ENCODE measurements around the gene EPHA6. TPM values are rescaled to one million over a fixed set of nuclear protein-coding genes. Genes with fewer than 3 reads are reported as not detected.

The EPHA6 gene
- total and polyA plus RNA-seq, 2 donors (not counting 1 experiment from before 2014, with no cell fraction given) = not detected

GRCh38 chr3:97230486-97230885 lies 416.1 kb downstream of the EPHA6 start:
- no peak overlapping the region for H3K4me3 ChIP-seq (ENCODE audit: control extremely low read depth in 1 of 5, extremely low read depth in 1 of 5, insufficient read depth in 1 of 5, low read depth in 2 of 5, low read length in 4 of 5)
- CTCF ChIA-PET = no interaction called here
- no CpG with 5 or more reads among the region's 3 CpGs for WGBS (ENCODE audit: insufficient coverage)
- H3K4me2 ChIP-seq (replicated peaks; ENCODE audit: low read depth, low read length, poor library complexity, severe bottlenecking) = no peak overlapping the region
- H4K20me1 ChIP-seq (ENCODE audit: control insufficient read depth, insufficient read depth, low read length, poor library complexity, severe bottlenecking) = no peaks in the 10 kb centered on the region
- H3K4me1 ChIP-seq (ENCODE audit: control insufficient read depth in 2 of 2, insufficient read depth in 2 of 2, low read length in 2 of 2) = no peaks in the 10 kb centered on the region
- H3K4me1 Mint-ChIP-seq = no peaks in the 10 kb centered on the region
- no peaks in the 10 kb centered on the region for H3K79me2 ChIP-seq (ENCODE audit: control insufficient read depth, insufficient read depth, low read length)
- TF ChIP-seq CTCF (IDR thresholded peaks at IDR 0.05) (no peak), EZH2 (IDR thresholded peaks at IDR 0.05; ENCODE audit: borderline replicate concordance, insufficient read depth, low read depth, low read length, poor library complexity, severe bottlenecking) (no peak)
- H2AFZ ChIP-seq (ENCODE audit: insufficient read depth, low read depth, low read length, poor library complexity, severe bottlenecking) = no peak overlapping the region
- no peaks in the 10 kb centered on the region for H3K36me3 ChIP-seq (replicated peaks in 1 of 2; ENCODE audit: control extremely low read depth in 1 of 2, control insufficient read depth in 1 of 2, extremely low read depth in 1 of 2, insufficient read depth in 2 of 2, low read length in 1 of 2)
- no peaks in the 10 kb centered on the region for H3K9me3 ChIP-seq (ENCODE audit: control extremely low read depth in 1 of 3, control insufficient read depth in 2 of 3, insufficient read depth in 1 of 3, low read length in 2 of 3)
- H3K27me3 ChIP-seq (replicated peaks in 1 of 4; ENCODE audit: control extremely low read depth in 1 of 4, control insufficient read depth in 3 of 4, insufficient read depth in 4 of 4, low read length in 3 of 4) = no peaks in the 10 kb centered on the region
- intact Hi-C loops (cut with micrococcal nuclease) = no loop called here
- no peaks in the 10 kb centered on the region for H3K9me3 Mint-ChIP-seq (ENCODE audit: insufficient read depth)
- H3K9ac ChIP-seq (ENCODE audit: low read length) = no peak overlapping the region
- ATAC-seq (ENCODE audit: low read depth) (no peak), DNase-seq (no peak)
- POLR2A ChIA-PET = no interaction called here
- H3K27me3 Mint-ChIP-seq = no peaks in the 10 kb centered on the region
- no peak overlapping the region for H3K4me3 Mint-ChIP-seq
- H3K27ac ChIP-seq (ENCODE audit: low read length in 2 of 2) = no peak overlapping the region
- no peak overlapping the region for H3K27ac Mint-ChIP-seq

GRCh38 chr3:97232393-97233034 lies 418.1 kb downstream of the EPHA6 start:
- no peaks in the 10 kb centered on the region for H3K4me1 ChIP-seq (ENCODE audit: control insufficient read depth in 2 of 2, insufficient read depth in 2 of 2, low read length in 2 of 2)
- intact Hi-C loops (cut with micrococcal nuclease) = no loop called here
- no peaks in the 10 kb centered on the region for H3K27me3 ChIP-seq (replicated peaks in 1 of 4; ENCODE audit: control extremely low read depth in 1 of 4, control insufficient read depth in 3 of 4, insufficient read depth in 4 of 4, low read length in 3 of 4)
- H4K20me1 ChIP-seq (ENCODE audit: control insufficient read depth, insufficient read depth, low read length, poor library complexity, severe bottlenecking) = no peaks in the 10 kb centered on the region
- ATAC-seq (ENCODE audit: low read depth) (no peak), DNase-seq (no peak)
- no peaks in the 10 kb centered on the region for H3K9me3 ChIP-seq (ENCODE audit: control extremely low read depth in 1 of 3, control insufficient read depth in 2 of 3, insufficient read depth in 1 of 3, low read length in 2 of 3)
- no peak overlapping the region for H3K9ac ChIP-seq (ENCODE audit: low read length)
- ChIA-PET POLR2A (no interaction called here), CTCF (no interaction called here)
- Mint-ChIP-seq H3K4me1 (no peaks in the 10 kb centered on the region), H3K27ac (no peak overlapping the region), H3K4me3 (no peak overlapping the region), H3K9me3 (ENCODE audit: insufficient read depth) (peaks cover 3% of the 10 kb centered on the region), H3K27me3 (no peaks in the 10 kb centered on the region)
- no peak overlapping the region for H3K4me2 ChIP-seq (replicated peaks; ENCODE audit: low read depth, low read length, poor library complexity, severe bottlenecking)
- H3K79me2 ChIP-seq (ENCODE audit: control insufficient read depth, insufficient read depth, low read length) = no peaks in the 10 kb centered on the region
- no peak overlapping the region for H2AFZ ChIP-seq (ENCODE audit: insufficient read depth, low read depth, low read length, poor library complexity, severe bottlenecking)
- 82% methylated on average over 2 of the region's 5 CpGs for WGBS (ENCODE audit: insufficient coverage)
- H3K4me3 ChIP-seq (ENCODE audit: control extremely low read depth in 1 of 5, extremely low read depth in 1 of 5, insufficient read depth in 1 of 5, low read depth in 2 of 5, low read length in 4 of 5) = no peak overlapping the region
- no peaks in the 10 kb centered on the region for H3K36me3 ChIP-seq (replicated peaks in 1 of 2; ENCODE audit: control extremely low read depth in 1 of 2, control insufficient read depth in 1 of 2, extremely low read depth in 1 of 2, insufficient read depth in 2 of 2, low read length in 1 of 2)
- H3K27ac ChIP-seq (ENCODE audit: low read length in 2 of 2) = no peak overlapping the region
- no peak for TF ChIP-seq CTCF (IDR thresholded peaks at IDR 0.05)
- no peak for TF ChIP-seq EZH2 (IDR thresholded peaks at IDR 0.05; ENCODE audit: borderline replicate concordance, insufficient read depth, low read depth, low read length, poor library complexity, severe bottlenecking)

All from B cell (primary cell).